Stimulated activated CD8-positive, alpha-beta memory T cell treated with anti-CD3 and anti-CD28 coated beads, Interleukin-12 subunit alpha, Interleukin-12 subunit beta, amount 100 ng/mL, for 24 hours (primary cell): Measurements from ENCODE around the gene C1orf116.

Source experiments
- DNase-seq: peaks from one replicate; pipeline ENCODE4 v3.0.0-alpha.2; 2020; ENCODE audit errors: extremely low read depth

C1orf116 gene

GRCh38 chr1:206987873-206988272 is 44.7 kb downstream of the C1orf116 start:
- DNase-seq, result no peak

DNA sequence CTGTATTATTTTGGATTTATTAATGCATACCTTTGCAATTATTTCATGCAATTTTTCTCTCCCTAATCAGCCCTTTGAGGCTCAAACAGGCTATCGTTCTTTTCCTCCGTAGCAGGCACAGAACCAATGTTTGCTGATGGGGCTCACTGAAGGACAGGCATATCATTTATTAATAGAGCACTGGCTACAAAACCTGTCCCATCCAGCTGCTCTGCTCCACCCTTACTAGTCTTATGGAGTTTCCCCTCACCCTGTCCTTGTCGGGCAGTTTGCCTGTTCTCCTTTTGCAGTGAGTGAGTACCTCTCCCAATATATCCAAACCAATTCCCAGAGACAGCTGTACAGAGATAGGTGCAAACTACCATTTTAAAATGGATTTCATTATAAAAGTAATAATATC is 45.7 kb downstream of the C1orf116 start:
- DNase-seq, result no peak

DNA sequence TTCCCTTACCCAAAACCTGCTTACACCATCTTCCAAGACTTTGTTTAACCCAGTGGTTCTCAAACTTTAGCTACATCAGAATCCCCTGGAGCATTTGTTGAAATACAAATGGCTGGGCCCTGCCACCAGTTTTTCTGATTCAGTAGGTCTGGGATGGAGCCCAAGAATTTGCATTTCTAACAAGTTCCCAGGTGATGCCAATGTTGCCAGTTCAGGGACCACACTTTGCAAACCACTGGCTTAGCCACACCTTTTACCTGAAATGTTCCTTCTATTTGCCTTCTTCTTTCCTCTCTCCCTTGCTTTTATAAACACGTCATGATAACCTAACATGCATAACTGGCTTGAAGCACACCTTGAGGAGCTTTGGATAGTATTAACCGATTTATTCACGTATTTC is 46.2 kb downstream of the C1orf116 start:
- no peak for DNase-seq

- DNase-seq, result no peak
Observed at GRCh38 chr1:206985162-206985749, 47.3 kb downstream of the C1orf116 start.

DNA sequence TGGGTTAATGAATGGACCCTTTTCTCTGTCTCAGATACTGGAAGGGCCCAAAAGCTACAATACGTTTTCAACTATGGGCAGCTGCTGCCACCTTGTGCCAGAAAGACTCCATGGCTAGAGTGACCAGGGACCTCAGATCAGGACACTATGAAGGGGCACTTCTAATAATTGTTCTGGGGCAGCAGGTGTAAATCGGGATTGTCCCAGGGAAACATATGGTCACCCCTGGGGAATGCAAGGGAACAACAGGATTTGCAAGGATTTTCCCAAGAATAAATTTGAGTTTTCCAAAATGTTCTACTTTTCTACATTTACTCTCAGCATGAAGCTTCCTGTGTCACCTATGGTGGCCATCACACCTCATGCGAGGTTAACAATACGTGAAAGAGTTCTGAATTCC is 50.3 kb downstream of the C1orf116 start:
- no peak for DNase-seq

DNA sequence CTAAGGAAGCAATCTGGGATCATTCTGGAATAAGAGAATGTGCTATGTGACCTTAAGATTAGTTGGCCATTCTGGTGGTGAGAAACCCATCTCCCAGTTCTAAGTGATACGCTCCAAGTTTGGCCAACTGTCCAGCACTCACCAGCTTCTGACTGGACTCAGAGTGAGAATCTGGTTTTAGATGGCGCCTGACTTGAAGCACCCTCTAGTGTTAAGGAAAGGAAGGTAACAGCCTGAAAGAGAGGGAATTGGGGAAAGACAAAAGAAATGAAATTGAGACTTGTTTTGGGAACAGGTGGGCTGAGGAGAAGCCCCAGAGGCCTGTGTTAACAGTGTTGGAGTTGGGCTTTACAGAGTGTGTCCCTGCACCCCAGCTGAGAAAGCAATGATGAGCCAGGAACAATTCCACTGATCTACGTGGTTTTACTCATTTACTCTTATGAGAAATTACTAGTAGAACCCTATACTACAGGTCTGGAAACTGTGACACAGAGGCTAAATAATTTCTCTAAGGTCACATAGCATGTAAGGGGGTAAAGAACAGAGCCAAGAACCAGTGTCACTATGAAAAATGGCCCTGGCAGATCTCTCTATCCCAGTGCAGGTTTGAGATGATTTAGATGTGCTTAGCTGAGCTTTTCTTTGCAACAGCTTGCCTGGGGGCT is 53.0 kb downstream of the C1orf116 start:
- DNase-seq, result no peak

- DNase-seq, result no peak
Observed at GRCh38 chr1:206978259-206978658, 54.3 kb downstream of the C1orf116 start.

DNA sequence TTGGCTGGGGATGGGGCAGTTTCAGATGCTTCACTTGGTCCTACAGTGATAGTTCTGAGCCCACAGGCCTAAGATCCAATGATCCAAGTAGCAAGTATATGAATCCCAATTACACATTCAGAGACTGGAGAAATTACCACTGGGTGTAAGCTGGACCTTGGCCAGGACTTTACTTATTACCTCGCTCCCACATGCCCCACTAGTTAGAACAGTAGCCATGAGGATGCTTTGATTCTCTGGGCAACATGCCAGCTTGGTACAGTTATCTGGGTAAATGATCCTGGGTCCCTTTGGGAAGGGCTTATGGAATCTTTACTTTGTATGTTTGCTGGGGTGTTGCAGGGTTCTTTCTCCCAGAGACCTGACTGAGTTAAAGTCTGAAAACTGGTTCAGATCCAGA is 57.2 kb downstream of the C1orf116 start:
- DNase-seq, result no peak

- no peak for DNase-seq
Observed at GRCh38 chr1:206974140-206974539, 58.4 kb downstream of the C1orf116 start.

DNA sequence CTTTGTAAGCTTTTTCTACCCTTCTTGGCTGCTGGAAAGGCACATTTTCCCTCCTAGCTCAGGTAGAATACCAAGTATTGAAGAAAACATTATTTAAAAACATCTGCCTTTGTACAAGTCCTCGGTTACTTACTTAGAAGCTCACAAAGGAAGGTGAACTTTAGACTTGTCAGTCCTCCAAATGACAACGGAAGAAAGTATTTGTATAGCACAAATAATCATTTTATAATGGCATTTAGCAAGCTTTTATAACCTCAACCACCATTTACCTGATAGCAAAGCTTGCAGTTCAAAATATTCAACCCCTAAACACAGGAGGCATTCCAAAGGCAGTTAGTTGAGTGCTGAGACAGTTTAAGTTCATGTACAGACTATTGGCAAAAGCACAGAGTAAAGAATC is 59.8 kb downstream of the C1orf116 start:
- DNase-seq, result no peak

- DNase-seq, result no peak
Observed at GRCh38 chr1:206971029-206971655, 61.4 kb downstream of the C1orf116 start.

DNA sequence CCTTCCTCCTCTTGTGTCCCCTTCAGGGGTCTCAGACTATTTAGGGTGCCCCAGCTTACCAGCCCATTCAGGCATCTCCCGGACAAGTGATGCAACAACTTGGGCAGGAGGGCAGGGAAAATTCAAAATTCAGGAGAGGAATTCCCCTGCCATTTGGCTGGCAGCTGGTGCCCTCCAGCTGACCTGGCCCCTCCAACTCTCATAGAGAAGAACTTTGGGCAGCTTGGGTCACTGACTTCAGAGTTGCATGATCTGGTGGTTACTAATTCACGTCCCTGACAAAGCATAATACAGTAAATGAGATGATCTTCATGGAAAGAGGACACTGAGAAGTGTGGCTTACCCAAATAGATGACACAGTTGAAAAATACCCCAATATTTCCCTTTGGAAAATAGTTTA is 62.1 kb downstream of the C1orf116 start, which contains the start of gene FCAMR:
FCAMR (minus strand) TSS at position 15 of the 400 bp plus-strand sequence. CDS start 335 bp downstream, outside the sequence.
- no peak for DNase-seq

GRCh38 chr1:206969090-206969489 is 63.5 kb downstream of the C1orf116 start:
- no peak for DNase-seq
